K562 (cell line): ENCODE results near the gene PLTP. TPM values are rescaled to one million over a fixed set of nuclear protein-coding genes. Genes with fewer than 3 reads are reported as not detected.

Experiments used
- CHD4 ChIP-seq: fragments of 200-600 bp; sonication (generic); IDR thresholded peaks from 3 replicates; pipeline ENCODE4 v1.6.1; 2012; ENCODE audit warnings: low read depth, mild to moderate bottlenecking, mixed read lengths, low read length, inconsistent platforms; ENCODE audit not compliant: insufficient read depth, insufficient replicate concordance, poor library complexity, severe bottlenecking
- DACH1 ChIP-seq: fragments of 450-650 bp; IDR thresholded peaks from 2 replicates; pipeline ENCODE4 v1.6.1; 2018; ENCODE audit not compliant: partially characterized antibody
- PHF8 ChIP-seq: fragments of 200-600 bp; sonication (generic); IDR thresholded peaks from 2 replicates; pipeline ENCODE4 v1.6.1; 2012; ENCODE audit warnings: mixed run types, mild to moderate bottlenecking, inconsistent platforms, low read length, moderate library complexity, borderline replicate concordance
- PURB ChIP-seq: sonication (generic); formaldehyde crosslinking; IDR thresholded peaks from 2 replicates; pipeline ENCODE4 v1.9.0; 2021; ENCODE audit warnings: low read depth, mild to moderate bottlenecking, missing genetic modification reagents
- PYGO2 ChIP-seq: fragments of 450-650 bp; IDR thresholded peaks from 2 replicates; pipeline ENCODE4 v1.6.1; 2016; ENCODE audit warnings: mild to moderate bottlenecking, missing genetic modification characterization, moderate library complexity, missing compliant biosample characterization
- RAD51 ChIP-seq: fragments of 450-650 bp; IDR thresholded peaks from 2 replicates; pipeline ENCODE4 v1.7.1; 2016; ENCODE audit warnings: low read depth, mild to moderate bottlenecking, borderline replicate concordance
- SETDB1 ChIP-seq: IDR thresholded peaks from one replicate; pipeline ENCODE4 v1.6.1; 2012; ENCODE audit warnings: low read length, control low read depth, inconsistent platforms
- SP2 ChIP-seq: IDR thresholded peaks from 2 replicates; pipeline ENCODE4 v1.6.1; 2011; ENCODE audit warnings: mild to moderate bottlenecking, low read depth, low read length, moderate library complexity; ENCODE audit not compliant: poor library complexity, severe bottlenecking; ENCODE audit errors: extremely low read depth
- SRSF9 ChIP-seq: fragments of 200-400 bp; formaldehyde crosslinking; IDR thresholded peaks from 2 replicates; pipeline ENCODE4 v1.6.1; 2017; ENCODE audit warnings: low read depth, low read length, borderline replicate concordance
- TCF7L2 ChIP-seq: fragments of 150-350 bp; IDR thresholded peaks from 2 replicates; pipeline ENCODE4 v1.6.1; 2016; ENCODE audit warnings: low read depth, mild to moderate bottlenecking, low read length, moderate library complexity
- TCFL5 ChIP-seq: fragments of 250-450 bp; sonication (Bioruptor Pico); conservative IDR thresholded peaks from 2 replicates; pipeline ENCODE4 v1.6.1; 2021; ENCODE audit warnings: mild to moderate bottlenecking, moderate library complexity, matching md5 sums
- U2AF1 ChIP-seq: fragments of 200-400 bp; formaldehyde crosslinking; optimal IDR thresholded peaks from 2 replicates; pipeline ENCODE3; 2017; ENCODE audit warnings: mild to moderate bottlenecking, low read depth, low read length, moderate library complexity
- ZNF217 ChIP-seq: sonication (generic); formaldehyde crosslinking; IDR thresholded peaks from 2 replicates; pipeline ENCODE4 v1.8.0; 2022; ENCODE audit warnings: mild to moderate bottlenecking, missing genetic modification reagents
- ZNF24 ChIP-seq: fragments of 450-650 bp; IDR thresholded peaks from 2 replicates; pipeline ENCODE4 v1.6.1; 2016
- ZNF561 ChIP-seq: fragments of 450-650 bp; formaldehyde crosslinking; conservative IDR thresholded peaks from 2 replicates; pipeline ENCODE4 v1.4.0; 2020; ENCODE audit warnings: mild to moderate bottlenecking, moderate library complexity
- ZNF764 ChIP-seq: fragments of 250-450 bp; sonication (Bioruptor Pico); IDR thresholded peaks from 2 replicates; pipeline ENCODE4 v1.4.0; 2020; ENCODE audit warnings: low read depth, mild to moderate bottlenecking, moderate library complexity
- ZNF785 ChIP-seq: fragments of 250-450 bp; sonication (Bioruptor Pico); IDR thresholded peaks from 2 replicates; pipeline ENCODE4 v1.4.0; 2020; ENCODE audit warnings: mild to moderate bottlenecking
- polyA plus RNA-seq, 8 experiments: library from polyadenylated mRNA; depleted of rRNA in 4 of 8; stranded (reverse) in 5 of 8; unstranded in 3 of 8; fragments of >200 nt; fragmentation: Nextera tagmentation in 2 of 8; fragmentation: Illumina TruSeq in 1 of 8; extraction: Ambion mirVana in 2 of 8; extraction: Trizol in 1 of 8; gene quantifications; 2 replicates each; pipeline versions ENCODE4 v1.2.1 to v1.2.3, GENCODE V29; 2011 to 2014; ENCODE audit warnings: inconsistent platforms in 1 of 8, missing spikeins in 1 of 8
- total RNA-seq, 7 experiments: library from RNA; depleted of rRNA in 6 of 7; stranded (reverse); fragments of >200 nt in 6 of 7; fragmentation: Illumina TruSeq in 2 of 7; extraction: Trizol in 2 of 7; gene quantifications; 2 replicates each; pipeline versions ENCODE4 v1.2.1 to v1.2.3, GENCODE V29; 2011 to 2021; ENCODE audit warnings: low replicate concordance in 1 of 7
- TF ChIP-seq, protein P1 (sequence below): fragments of 450-650 bp; IDR thresholded peaks from 2 replicates; pipeline ENCODE4 v1.6.1; 2017; ENCODE audit warnings: antibody characterized with exemption
- TF ChIP-seq, protein P2 (sequence below): fragments of 250-450 bp; sonication (Bioruptor Pico); IDR thresholded peaks from 2 replicates; pipeline ENCODE4 v1.8.0; 2022; ENCODE audit warnings: inconsistent platforms, mild to moderate bottlenecking, moderate library complexity, borderline replicate concordance
- TF ChIP-seq, protein P3 (sequence below): IDR thresholded peaks from 2 replicates; pipeline ENCODE4 v1.6.1; 2012; ENCODE audit warnings: low read depth, low read length, improper control_type of control experiment, borderline replicate concordance
- TF ChIP-seq, protein P4 (sequence below): sonication (generic); formaldehyde crosslinking; IDR thresholded peaks from 2 replicates; pipeline ENCODE4 v1.8.1; 2023; ENCODE audit warnings: mild to moderate bottlenecking, missing genetic modification reagents, moderate library complexity

Gene PLTP
- total and polyA plus RNA-seq, 9 of the 15 experiments (the other 6 are each of a cell fraction or from before 2014, with no cell fraction given), result 2.8 to 29.3 (median 17.6) TPM

DNA sequence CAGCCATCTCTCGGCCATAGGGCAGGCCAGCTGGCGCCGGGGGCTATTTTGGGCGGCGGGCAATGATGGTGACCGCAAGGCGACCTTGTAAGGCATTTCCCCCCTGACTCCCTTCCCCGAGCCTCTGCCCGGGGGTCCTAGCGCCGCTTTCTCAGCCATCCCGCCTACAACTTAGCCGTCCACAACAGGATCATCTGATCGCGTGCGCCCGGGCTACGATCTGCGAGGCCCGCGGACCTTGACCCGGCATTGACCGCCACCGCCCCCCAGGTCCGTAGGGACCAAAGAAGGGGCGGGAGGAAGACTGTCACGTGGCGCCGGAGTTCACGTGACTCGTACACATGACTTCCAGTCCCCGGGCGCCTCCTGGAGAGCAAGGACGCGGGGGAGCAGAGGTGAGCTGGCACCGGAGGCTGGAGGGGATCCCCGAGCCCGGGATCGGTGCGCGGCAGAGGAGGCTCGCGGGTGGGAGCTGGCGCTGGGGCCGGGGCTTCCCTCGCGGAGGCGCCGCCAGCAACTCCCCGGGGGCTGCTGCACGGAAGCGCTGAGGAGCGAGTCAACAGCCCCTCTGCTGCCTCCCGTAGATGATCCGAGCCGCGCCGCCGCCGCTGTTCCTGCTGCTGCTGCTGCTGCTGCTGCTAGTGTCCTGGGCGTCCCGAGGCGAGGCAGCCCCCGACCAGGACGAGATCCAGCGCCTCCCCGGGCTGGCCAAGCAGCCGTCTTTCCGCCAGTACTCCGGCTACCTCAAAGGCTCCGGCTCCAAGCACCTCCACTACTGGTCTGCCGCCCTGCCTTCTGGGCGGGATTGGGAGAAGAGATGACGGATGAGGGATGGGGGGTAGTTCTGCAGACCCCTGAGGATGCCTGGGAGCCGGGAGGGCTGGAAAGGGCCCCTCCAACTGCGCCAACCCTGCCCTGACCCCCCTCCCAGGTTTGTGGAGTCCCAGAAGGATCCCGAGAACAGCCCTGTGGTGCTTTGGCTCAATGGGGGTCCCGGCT lies 20.7 kb downstream of the PLTP start, which contains the start of the genes CTSA and NEURL2 (continued):
- TF ChIP-seq U2AF1 (no peak), ZNF24 (no peak), SRSF9 (no peak), SETDB1 (no peak), TCFL5 (CRISPR knock-in tag) (no peak), CHD4 (no peak), RAD51 (peak; percentile 100), TCF7L2 (no peak), SP2 (peak; percentile 32), ZNF785 (no peak), ZNF764 (CRISPR knock-in tag) (no peak), DACH1 (peak; percentile 19), ZNF561 (no peak), PYGO2 (tag) (no peak), PHF8 (peak; percentile 72; the same call in 1 of the 2 replicates), PURB (CRISPR knock-in tag) (no peak), ZNF217 (no peak)
- TF ChIP-seq, protein P1, sequence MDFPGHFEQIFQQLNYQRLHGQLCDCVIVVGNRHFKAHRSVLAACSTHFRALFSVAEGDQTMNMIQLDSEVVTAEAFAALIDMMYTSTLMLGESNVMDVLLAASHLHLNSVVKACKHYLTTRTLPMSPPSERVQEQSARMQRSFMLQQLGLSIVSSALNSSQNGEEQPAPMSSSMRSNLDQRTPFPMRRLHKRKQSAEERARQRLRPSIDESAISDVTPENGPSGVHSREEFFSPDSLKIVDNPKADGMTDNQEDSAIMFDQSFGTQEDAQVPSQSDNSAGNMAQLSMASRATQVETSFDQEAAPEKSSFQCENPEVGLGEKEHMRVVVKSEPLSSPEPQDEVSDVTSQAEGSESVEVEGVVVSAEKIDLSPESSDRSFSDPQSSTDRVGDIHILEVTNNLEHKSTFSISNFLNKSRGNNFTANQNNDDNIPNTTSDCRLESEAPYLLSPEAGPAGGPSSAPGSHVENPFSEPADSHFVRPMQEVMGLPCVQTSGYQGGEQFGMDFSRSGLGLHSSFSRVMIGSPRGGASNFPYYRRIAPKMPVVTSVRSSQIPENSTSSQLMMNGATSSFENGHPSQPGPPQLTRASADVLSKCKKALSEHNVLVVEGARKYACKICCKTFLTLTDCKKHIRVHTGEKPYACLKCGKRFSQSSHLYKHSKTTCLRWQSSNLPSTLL, result no peak
- TF ChIP-seq, protein P2, sequence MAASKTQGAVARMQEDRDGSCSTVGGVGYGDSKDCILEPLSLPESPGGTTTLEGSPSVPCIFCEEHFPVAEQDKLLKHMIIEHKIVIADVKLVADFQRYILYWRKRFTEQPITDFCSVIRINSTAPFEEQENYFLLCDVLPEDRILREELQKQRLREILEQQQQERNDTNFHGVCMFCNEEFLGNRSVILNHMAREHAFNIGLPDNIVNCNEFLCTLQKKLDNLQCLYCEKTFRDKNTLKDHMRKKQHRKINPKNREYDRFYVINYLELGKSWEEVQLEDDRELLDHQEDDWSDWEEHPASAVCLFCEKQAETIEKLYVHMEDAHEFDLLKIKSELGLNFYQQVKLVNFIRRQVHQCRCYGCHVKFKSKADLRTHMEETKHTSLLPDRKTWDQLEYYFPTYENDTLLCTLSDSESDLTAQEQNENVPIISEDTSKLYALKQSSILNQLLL (CRISPR knock-in tag), result no peak
- TF ChIP-seq, protein P3, sequence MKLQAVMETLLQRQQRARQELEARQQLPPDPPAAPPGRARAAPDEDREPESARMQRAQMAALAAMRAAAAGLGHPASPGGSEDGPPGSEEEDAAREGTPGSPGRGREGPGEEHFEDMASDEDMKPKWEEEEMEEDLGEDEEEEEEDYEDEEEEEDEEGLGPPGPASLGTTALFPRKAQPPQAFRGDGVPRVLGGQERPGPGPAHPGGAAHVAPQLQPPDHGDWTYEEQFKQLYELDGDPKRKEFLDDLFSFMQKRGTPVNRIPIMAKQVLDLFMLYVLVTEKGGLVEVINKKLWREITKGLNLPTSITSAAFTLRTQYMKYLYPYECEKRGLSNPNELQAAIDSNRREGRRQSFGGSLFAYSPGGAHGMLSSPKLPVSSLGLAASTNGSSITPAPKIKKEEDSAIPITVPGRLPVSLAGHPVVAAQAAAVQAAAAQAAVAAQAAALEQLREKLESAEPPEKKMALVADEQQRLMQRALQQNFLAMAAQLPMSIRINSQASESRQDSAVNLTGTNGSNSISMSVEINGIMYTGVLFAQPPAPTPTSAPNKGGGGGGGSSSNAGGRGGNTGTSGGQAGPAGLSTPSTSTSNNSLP, result no peak
- TF ChIP-seq, protein P4, sequence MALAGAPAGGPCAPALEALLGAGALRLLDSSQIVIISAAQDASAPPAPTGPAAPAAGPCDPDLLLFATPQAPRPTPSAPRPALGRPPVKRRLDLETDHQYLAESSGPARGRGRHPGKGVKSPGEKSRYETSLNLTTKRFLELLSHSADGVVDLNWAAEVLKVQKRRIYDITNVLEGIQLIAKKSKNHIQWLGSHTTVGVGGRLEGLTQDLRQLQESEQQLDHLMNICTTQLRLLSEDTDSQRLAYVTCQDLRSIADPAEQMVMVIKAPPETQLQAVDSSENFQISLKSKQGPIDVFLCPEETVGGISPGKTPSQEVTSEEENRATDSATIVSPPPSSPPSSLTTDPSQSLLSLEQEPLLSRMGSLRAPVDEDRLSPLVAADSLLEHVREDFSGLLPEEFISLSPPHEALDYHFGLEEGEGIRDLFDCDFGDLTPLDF (CRISPR knock-in tag), result peak; percentile 32; the same call in 1 of the 2 replicates
